ENCODE data around the gene MAPKAPK2.
A peak's percentile ranks its signal among the peaks of the same experiment; 100 is the strongest.

The MAPKAPK2 gene

DNA sequence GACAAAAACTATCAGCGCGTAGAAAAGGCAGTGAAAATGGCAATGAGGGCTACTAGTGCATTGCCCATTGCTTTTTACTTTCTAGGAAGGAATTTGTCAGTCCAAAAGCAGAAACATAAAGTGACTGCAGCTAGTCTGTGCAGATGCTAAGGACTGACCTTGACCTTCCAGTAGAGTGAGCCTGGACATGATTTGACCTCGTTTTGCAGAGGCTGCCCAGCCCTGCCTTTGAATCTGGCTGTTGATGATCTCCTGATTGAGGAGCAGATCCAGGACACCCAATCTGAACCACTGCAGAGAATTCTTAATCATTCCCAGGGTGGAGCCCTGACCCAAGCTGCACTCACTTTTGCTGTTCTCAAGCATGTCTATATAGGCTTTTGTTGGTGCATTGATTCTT, 27.8 kb upstream of the MAPKAPK2 start:
- TF ChIP-seq, protein P1, sequence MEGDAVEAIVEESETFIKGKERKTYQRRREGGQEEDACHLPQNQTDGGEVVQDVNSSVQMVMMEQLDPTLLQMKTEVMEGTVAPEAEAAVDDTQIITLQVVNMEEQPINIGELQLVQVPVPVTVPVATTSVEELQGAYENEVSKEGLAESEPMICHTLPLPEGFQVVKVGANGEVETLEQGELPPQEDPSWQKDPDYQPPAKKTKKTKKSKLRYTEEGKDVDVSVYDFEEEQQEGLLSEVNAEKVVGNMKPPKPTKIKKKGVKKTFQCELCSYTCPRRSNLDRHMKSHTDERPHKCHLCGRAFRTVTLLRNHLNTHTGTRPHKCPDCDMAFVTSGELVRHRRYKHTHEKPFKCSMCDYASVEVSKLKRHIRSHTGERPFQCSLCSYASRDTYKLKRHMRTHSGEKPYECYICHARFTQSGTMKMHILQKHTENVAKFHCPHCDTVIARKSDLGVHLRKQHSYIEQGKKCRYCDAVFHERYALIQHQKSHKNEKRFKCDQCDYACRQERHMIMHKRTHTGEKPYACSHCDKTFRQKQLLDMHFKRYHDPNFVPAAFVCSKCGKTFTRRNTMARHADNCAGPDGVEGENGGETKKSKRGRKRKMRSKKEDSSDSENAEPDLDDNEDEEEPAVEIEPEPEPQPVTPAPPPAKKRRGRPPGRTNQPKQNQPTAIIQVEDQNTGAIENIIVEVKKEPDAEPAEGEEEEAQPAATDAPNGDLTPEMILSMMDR (IDR thresholded peaks at IDR 0.05), result no peak

- TF ChIP-seq, protein P1 (IDR thresholded peaks at IDR 0.05), result no peak
These were observed 27.0 kb upstream of the MAPKAPK2 start for GRCh38 chr1:206657751-206658150.

DNA sequence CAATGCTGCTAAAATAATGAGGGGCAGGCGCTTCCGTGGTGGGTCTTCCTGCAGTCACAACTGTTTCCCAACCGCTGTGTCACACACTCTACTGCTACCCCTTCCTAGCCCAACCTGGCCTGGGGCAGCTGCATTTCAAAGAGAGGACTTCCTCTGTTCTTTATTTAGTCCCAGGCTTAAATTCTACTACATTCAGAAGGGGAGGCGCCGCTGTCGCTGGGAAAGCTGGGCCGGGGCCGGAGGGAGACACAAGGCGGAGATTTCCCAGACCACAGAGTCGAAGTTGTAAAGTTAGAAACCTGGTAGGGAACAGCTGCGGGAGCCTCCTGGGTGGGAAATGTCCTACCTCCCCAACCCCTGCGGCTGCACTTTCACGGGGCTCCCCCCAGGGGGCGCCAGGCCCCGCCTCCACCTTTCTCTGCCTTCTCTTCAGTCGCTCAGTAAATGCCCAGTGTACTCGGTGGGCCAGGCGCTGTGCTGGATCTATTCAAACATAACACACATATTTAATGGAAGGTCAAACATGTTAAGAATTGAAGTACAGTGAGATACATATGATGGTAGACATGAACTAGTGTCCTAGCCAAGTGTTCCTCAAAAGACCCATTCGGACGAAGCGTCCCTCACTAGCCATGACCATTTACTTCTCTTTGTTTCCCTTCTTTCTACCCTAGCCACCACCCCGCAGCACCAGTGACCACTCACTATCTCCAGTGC, 26.3 kb upstream of the MAPKAPK2 start:
- TF ChIP-seq, protein P1 (IDR thresholded peaks at IDR 0.05), result peak; percentile 68

- TF ChIP-seq, protein P1 (IDR thresholded peaks at IDR 0.05), result no peak
These were observed 25.8 kb upstream of the MAPKAPK2 start for GRCh38 chr1:206658981-206659273.

DNA sequence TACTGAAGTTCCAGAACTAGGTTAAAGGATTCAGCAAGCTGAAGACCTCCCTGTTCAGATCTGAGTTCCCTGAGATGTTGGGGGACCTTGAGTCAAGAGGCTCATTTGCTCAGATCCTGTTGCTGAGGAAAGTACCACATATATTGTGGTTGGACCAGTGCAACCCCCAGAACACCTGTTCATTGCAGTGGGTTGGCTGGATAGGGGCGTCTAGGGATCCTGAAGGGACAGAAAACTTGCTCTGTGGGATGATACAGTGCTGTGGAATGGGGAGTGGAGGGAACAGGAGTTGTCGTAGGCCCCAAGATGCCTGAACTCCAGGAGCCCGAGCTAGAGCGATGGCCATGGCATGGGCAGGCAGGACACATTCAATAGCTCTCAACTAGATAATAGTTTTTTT, 24.6 kb upstream of the MAPKAPK2 start:
- TF ChIP-seq, protein P1 (IDR thresholded peaks at IDR 0.05), result no peak

DNA sequence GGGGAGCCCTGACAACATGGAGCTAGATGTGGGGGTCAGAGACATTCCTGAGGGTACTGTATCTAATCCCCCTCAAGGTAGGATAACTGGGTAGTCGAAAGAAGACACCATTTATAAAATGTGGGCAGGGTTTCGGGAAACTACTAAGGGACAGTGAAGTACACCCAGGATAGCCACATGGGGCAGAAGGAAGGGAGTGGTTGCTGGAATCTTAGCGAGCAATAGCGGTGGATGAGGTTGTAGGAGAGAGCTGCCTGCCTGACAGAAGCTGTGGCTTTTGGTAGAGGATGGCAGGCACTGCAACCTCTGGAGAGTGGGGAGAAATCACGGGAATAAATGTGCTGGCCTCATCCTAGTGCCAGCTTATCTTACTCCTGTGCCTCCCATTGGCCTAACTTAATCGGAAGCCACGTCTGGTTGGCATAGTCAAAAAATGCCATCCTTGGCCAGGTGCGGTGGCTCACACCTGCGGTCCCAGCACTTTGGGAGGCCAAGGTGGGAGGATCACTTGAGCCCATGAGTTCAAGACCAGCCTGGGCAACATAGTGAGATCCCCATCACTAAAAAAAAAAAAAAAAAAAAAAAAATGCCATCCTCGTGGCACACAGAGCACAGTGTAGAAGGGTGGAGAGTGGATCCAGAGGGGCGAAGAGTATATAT, 23.4 kb upstream of the MAPKAPK2 start:
- TF ChIP-seq, protein P1 (IDR thresholded peaks at IDR 0.05), result no peak

GRCh38 chr1:206662396-206663092, 22.2 kb upstream of the MAPKAPK2 start:
- TF ChIP-seq, protein P1 (IDR thresholded peaks at IDR 0.05), result no peak

Measured in LNCAP (cell line).